Measurements from ENCODE around the gene RAP1GAP. TPM values are rescaled to one million over a fixed set of nuclear protein-coding genes. Genes with fewer than 3 reads are reported as not detected.

The RAP1GAP gene
- total RNA-seq: under 1 TPM; 0.12 to 0.29 TPM

- peaks cover 30% of the 10 kb centered on the region for H3K27me3 Mint-ChIP-seq
- peaks cover 8% of the 10 kb centered on the region for H3K4me1 Mint-ChIP-seq
- H3K4me3 Mint-ChIP-seq: peak within 1 kb of the TSS; percentile 48
- no peak within 1 kb of the TSS for H3K27ac Mint-ChIP-seq
- peak; percentile 59 for ATAC-seq
- H3K9me3 Mint-ChIP-seq (ENCODE audit: low read depth): no peaks in the 10 kb centered on the region
- CTCF ChIA-PET: no interaction called here
- peak; percentile 45 for DNase-seq
- H3K36me3 Mint-ChIP-seq: no peaks in the 10 kb centered on the region
Measured at GRCh38 chr1:21669258-21670058, at the start of gene RAP1GAP. Gene RAP1GAP, minus strand, starts transcription at chr1:21669357. Its CDS starts 49,325 bp downstream, at chr1:21620032.

DNA sequence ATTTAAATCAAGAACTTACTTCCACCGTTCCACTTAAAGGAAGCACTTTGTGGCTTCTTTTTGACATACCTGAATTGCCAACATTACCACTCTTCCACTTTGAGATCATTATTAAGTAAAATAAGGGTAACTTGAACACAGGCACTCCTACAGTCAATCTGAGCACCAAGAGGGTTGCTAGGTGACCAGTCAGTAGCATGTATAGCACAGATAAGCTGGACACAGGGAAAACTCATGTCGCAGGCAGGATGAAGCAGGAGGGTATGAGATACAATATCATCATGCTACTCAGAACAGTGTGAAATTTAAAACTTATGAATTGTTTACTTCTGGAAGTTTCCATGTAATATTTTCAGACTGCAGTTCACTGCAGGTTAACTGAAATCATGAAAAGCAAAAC is 47.0 kb upstream of the RAP1GAP start:
- H3K36me3 Mint-ChIP-seq: peaks cover 47% of the 10 kb centered on the region

GRCh38 chr1:21707891-21708290 is 38.7 kb upstream of the RAP1GAP start:
- H3K36me3 Mint-ChIP-seq: peaks cover 37% of the 10 kb centered on the region
- H3K27ac Mint-ChIP-seq: no peak overlapping the region
- H3K9me3 Mint-ChIP-seq (ENCODE audit: low read depth): no peaks in the 10 kb centered on the region
- CTCF ChIA-PET: interaction anchor here (1.4 kb wide), 1 partner anchor 256 kb away, joined by 4 read pairs; no protein-coding TSS in a partner anchor
- DNase-seq (no peak), ATAC-seq (no peak)
- no peak overlapping the region for H3K4me3 Mint-ChIP-seq
- H3K4me1 Mint-ChIP-seq: peaks cover 14% of the 10 kb centered on the region
- no peaks in the 10 kb centered on the region for H3K27me3 Mint-ChIP-seq

More for the DNA sequence above, 47.0 kb upstream of the RAP1GAP start:
- no peak overlapping the region for H3K27ac Mint-ChIP-seq
- H3K27me3 Mint-ChIP-seq: no peaks in the 10 kb centered on the region
- CTCF ChIA-PET: no interaction called here
- ATAC-seq (no peak), DNase-seq (no peak)
- H3K4me1 Mint-ChIP-seq: peaks cover 5% of the 10 kb centered on the region
- H3K4me3 Mint-ChIP-seq: no peak overlapping the region
- H3K9me3 Mint-ChIP-seq (ENCODE audit: low read depth): no peaks in the 10 kb centered on the region

DNA sequence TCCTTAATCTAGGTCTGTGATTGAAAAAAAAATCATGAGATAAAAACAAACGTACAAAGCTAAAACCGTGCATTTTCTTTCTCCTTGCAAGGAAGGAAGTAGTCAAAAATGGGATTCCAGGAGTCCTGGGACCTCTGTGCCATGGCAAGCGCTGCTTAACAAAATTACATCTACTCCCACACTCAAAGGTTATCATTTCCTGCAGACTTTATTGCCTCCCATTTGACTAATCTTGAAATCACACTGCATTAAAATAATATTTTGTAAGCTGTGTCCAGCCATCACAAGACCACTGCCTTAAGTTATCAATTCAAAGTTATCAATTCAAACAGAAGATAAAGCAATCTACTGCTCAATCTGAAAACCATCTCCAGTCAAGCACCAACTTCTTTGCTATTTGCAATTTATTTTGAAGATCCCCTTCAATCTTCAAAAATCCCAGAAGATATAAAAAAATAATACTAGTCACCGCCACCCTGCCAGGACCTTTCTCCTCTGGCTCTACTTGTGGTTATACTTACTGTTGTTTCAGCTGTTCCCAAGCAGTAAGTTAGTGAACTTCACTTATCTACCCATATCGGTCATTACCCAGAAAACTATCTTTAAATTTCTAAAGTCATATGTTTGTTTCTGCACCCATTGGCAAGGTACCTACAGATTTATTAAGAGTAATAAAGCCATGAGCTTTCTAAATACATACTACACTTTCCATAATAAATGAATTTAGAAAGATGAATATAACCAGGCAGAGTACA is 38.1 kb upstream of the RAP1GAP start:
- H3K27me3 Mint-ChIP-seq: no peaks in the 10 kb centered on the region
- H3K4me1 Mint-ChIP-seq: peaks cover 14% of the 10 kb centered on the region
- CTCF ChIA-PET: interaction anchor here (0.8 to 1.4 kb wide), 2 partner anchors 10 to 256 kb away, joined by 3 to 4 read pairs; no protein-coding TSS in a partner anchor
- DNase-seq (no peak), ATAC-seq (no peak)
- H3K27ac Mint-ChIP-seq: no peak overlapping the region
- H3K4me3 Mint-ChIP-seq: no peak overlapping the region
- H3K36me3 Mint-ChIP-seq: peaks cover 39% of the 10 kb centered on the region
- no peaks in the 10 kb centered on the region for H3K9me3 Mint-ChIP-seq (ENCODE audit: low read depth)

GRCh38 chr1:21706151-21706835 is 37.1 kb upstream of the RAP1GAP start:
- Mint-ChIP-seq H3K9me3 (ENCODE audit: low read depth) (no peaks in the 10 kb centered on the region), H3K27ac (no peak overlapping the region), H3K4me1 (peaks cover 14% of the 10 kb centered on the region), H3K4me3 (no peak overlapping the region), H3K36me3 (peaks cover 41% of the 10 kb centered on the region), H3K27me3 (no peaks in the 10 kb centered on the region)
- DNase-seq (no peak), ATAC-seq (no peak)
- CTCF ChIA-PET: interaction anchor here (0.8 to 1.4 kb wide), 2 partner anchors 9 to 257 kb away, joined by 3 to 4 read pairs; no protein-coding TSS in a partner anchor

DNA sequence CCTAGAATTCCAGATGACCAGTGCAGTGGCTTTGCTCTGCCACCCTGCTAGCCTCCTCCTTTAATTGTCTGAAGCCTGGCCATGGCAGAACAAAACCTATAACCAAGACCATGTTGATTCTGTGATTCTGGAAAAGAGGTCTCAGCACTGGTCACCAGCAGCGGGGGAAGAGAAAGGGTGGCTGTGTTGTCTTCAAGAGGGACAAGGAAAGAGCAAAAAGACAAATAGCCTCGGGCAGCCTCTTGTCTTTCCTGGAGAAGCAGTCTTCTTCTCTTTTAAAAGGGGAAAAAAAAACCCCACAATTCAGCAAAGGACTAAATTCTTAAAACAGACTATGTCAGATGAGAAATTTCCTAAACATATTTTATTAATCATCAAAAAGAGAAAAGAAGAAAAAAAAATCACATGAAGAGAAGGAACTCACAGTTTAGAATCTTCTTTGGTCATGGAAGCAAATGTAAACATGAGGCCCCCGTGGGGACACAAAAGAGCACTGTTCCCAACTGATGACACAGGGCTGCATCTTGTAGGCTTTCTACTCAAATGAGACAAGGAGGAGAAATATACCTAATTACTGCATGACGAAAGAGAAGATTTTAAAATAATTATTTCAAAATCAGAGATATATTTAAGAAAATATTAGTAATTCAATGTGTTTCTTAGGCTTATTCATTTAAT is 36.3 kb upstream of the RAP1GAP start:
- ATAC-seq: no peak
- peaks cover 40% of the 10 kb centered on the region for H3K36me3 Mint-ChIP-seq
- H3K9me3 Mint-ChIP-seq (ENCODE audit: low read depth): no peaks in the 10 kb centered on the region
- no peaks in the 10 kb centered on the region for H3K27me3 Mint-ChIP-seq
- CTCF ChIA-PET: no interaction called here
- H3K4me1 Mint-ChIP-seq: peaks cover 17% of the 10 kb centered on the region
- no peak overlapping the region for H3K27ac Mint-ChIP-seq
- no peak for DNase-seq
- H3K4me3 Mint-ChIP-seq: no peak overlapping the region

- peak overlapping the region; percentile 13 for H3K27ac Mint-ChIP-seq
- H3K4me3 Mint-ChIP-seq: no peak overlapping the region
- CTCF ChIA-PET: interaction anchor here (1.1 to 2.2 kb wide), 3 partner anchors 10 to 78 kb away, joined by 3 to 11 read pairs (median 4); partner anchors contain the start of gene USP48
- peaks cover 44% of the 10 kb centered on the region for H3K36me3 Mint-ChIP-seq
- H3K4me1 Mint-ChIP-seq: peaks cover 20% of the 10 kb centered on the region
- ATAC-seq (no peak), DNase-seq (no peak)
- no peaks in the 10 kb centered on the region for H3K9me3 Mint-ChIP-seq (ENCODE audit: low read depth)
- no peaks in the 10 kb centered on the region for H3K27me3 Mint-ChIP-seq
Measured at GRCh38 chr1:21704145-21704544, 35.0 kb upstream of the RAP1GAP start.

DNA sequence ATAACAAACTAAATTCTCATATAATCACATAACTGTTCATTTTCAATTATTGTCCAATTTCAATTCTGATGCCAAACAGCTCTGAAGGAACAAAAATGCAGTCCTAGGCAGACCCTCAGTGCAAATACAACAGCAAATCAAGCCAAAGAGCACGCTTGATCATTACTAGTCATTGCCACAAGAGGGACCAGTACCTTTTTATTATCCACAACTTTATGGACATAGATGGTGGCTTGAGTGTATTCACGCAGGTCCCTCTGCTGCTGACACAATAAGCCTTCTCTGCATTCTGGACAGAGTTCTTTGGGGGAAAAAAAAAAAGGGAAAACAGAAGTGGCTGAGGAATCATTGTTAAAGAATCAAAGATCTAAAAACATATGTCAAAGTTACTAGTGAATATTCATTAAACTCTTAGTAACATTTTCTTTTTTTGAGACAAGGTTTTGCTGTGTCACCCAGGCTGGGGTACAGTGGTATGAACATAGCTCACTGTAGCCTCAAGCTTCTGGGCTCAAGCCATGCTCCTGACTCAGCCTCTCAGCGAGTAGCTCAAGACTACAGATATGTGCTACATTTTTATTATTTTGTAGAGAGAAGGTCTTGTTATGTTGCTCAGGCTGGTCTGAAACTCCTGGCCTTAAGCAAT is 34.3 kb upstream of the RAP1GAP start:
- no peak overlapping the region for H3K27ac Mint-ChIP-seq
- peaks cover 47% of the 10 kb centered on the region for H3K36me3 Mint-ChIP-seq
- no peaks in the 10 kb centered on the region for H3K9me3 Mint-ChIP-seq (ENCODE audit: low read depth)
- CTCF ChIA-PET: interaction anchor here (0.6 to 2.2 kb wide), 4 partner anchors 11 to 321 kb away, joined by 3 to 11 read pairs (median 4); partner anchors contain the start of gene USP48
- H3K4me3 Mint-ChIP-seq: no peak overlapping the region
- ATAC-seq: no peak
- no peak for DNase-seq
- H3K27me3 Mint-ChIP-seq: no peaks in the 10 kb centered on the region
- H3K4me1 Mint-ChIP-seq: peaks cover 24% of the 10 kb centered on the region

GRCh38 chr1:21702780-21703179 is 33.6 kb upstream of the RAP1GAP start:
- DNase-seq (no peak), ATAC-seq (no peak)
- no peak overlapping the region for H3K4me3 Mint-ChIP-seq
- H3K27ac Mint-ChIP-seq: no peak overlapping the region
- H3K27me3 Mint-ChIP-seq: no peaks in the 10 kb centered on the region
- CTCF ChIA-PET: interaction anchor here (2.2 kb wide), 1 partner anchor 80 kb away, joined by 11 read pairs; the partner anchor contains the start of gene USP48
- peaks cover 50% of the 10 kb centered on the region for H3K36me3 Mint-ChIP-seq
- H3K9me3 Mint-ChIP-seq (ENCODE audit: low read depth): no peaks in the 10 kb centered on the region
- peaks cover 29% of the 10 kb centered on the region for H3K4me1 Mint-ChIP-seq

- Mint-ChIP-seq H3K9me3 (ENCODE audit: low read depth) (no peaks in the 10 kb centered on the region), H3K27ac (no peak overlapping the region), H3K27me3 (no peaks in the 10 kb centered on the region), H3K4me3 (no peak overlapping the region), H3K36me3 (peaks cover 55% of the 10 kb centered on the region), H3K4me1 (peaks cover 29% of the 10 kb centered on the region)
- CTCF ChIA-PET: interaction anchor here (1.2 kb wide), 1 partner anchor 323 kb away, joined by 3 read pairs; no protein-coding TSS in a partner anchor
- ATAC-seq: no peak
- no peak for DNase-seq
Measured at GRCh38 chr1:21701401-21701800, 32.2 kb upstream of the RAP1GAP start.

DNA sequence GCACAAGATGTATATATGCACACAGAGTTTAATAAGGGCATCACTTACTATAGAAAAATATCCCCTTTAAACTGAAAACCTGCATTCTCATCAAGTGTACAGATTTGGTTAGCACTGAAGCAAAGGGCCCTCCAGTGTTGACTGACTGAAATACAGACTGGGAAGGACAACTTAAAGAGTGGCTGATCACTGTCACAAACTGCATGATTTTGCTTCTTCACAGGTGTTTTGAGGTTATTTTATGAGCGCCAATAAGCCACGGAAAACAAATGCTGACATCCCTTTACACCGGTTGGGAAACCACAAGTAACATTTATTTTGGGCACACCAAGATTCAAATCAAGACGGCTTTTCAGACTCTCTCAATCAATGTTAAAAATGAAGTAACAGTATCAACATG is 30.9 kb upstream of the RAP1GAP start:
- Mint-ChIP-seq H3K4me1 (peaks cover 26% of the 10 kb centered on the region), H3K27me3 (no peaks in the 10 kb centered on the region), H3K4me3 (no peak overlapping the region), H3K9me3 (ENCODE audit: low read depth) (no peaks in the 10 kb centered on the region), H3K36me3 (peaks cover 48% of the 10 kb centered on the region), H3K27ac (peak overlapping the region; percentile 65)
- ATAC-seq: no peak
- no peak for DNase-seq
- CTCF ChIA-PET: no interaction called here

DNA sequence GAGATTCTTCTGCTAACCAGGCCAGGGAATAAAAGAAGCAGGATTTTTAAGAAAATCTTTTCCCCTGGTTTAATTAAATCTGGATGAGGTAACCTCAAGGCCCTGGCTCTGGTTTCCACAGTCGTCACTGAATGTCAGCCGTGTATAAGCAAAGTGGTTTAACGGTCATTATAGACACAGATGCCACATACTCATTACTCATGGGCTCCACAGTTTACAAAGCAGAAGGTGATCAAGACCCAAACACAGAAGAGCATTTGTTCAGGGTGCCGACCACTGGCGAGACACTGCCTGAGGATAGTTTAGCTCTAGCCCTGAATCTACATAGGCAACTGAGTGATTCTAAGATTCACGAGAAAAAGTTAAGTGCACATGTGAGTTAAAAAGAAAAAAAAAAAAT is 27.8 kb upstream of the RAP1GAP start:
- ATAC-seq: no peak
- H3K9me3 Mint-ChIP-seq (ENCODE audit: low read depth): no peaks in the 10 kb centered on the region
- CTCF ChIA-PET: no interaction called here
- H3K36me3 Mint-ChIP-seq: peaks cover 47% of the 10 kb centered on the region
- H3K27ac Mint-ChIP-seq: no peak overlapping the region
- DNase-seq: no peak
- peaks cover 16% of the 10 kb centered on the region for H3K4me1 Mint-ChIP-seq
- no peaks in the 10 kb centered on the region for H3K27me3 Mint-ChIP-seq
- no peak overlapping the region for H3K4me3 Mint-ChIP-seq
